Gastrocnemius medialis (tissue), 4 donors: Measurements from ENCODE around the gene SYT1. TPM values are rescaled to one million over a fixed set of nuclear protein-coding genes. Genes with fewer than 3 reads are reported as not detected.

Experiments used
- ATAC-seq, 2 donors: fragments of 150-250 bp; one replicate each; pipeline ENCODE4 v1.9.1; 2016
- DNase-seq, 2 donors: peaks; one replicate each; pipeline ENCODE4 v3.0.0-alpha.2; 2019
- H3K27ac ChIP-seq, 4 donors: fragments of 200-600 bp; sonication (generic); 1 replicate in 1 of 4; 2 replicates in 3 of 4; pipeline ENCODE4 v1.5.1; 2016 to 2018; ENCODE audit warnings: mild to moderate bottlenecking in 2 of 4, moderate library complexity in 1 of 4
- H3K27me3 ChIP-seq, 3 donors: fragments of 200-600 bp; sonication (generic) in 2 of 3; 1 replicate in 1 of 3; 2 replicates in 2 of 3; pipeline versions ENCODE4 v1.5.1 to v1.6.0; 2016 to 2019; ENCODE audit warnings: mild to moderate bottlenecking in 1 of 3, moderate library complexity in 1 of 3
- H3K36me3 ChIP-seq, 2 donors: fragments of 200-600 bp; sonication (generic) in 1 of 2; one replicate each; pipeline ENCODE4 v1.5.1; 2017 to 2018
- H3K4me1 ChIP-seq, 2 donors: fragments of 200-600 bp; sonication (generic) in 1 of 2; one replicate each; pipeline ENCODE4 v1.5.1; 2016 to 2017; ENCODE audit warnings: mild to moderate bottlenecking in 2 of 2
- H3K4me3 ChIP-seq, 4 donors: fragments of 200-600 bp; sonication (generic) in 3 of 4; 1 replicate in 1 of 4; 2 replicates in 3 of 4; pipeline ENCODE4 v1.5.1; 2016 to 2019; ENCODE audit warnings: mild to moderate bottlenecking in 2 of 4
- H3K9me3 ChIP-seq, 3 donors: fragments of 200-600 bp; sonication (generic) in 2 of 3; 1 replicate in 1 of 3; 2 replicates in 2 of 3; pipeline ENCODE4 v1.5.1; 2016 to 2019
- POLR2A ChIP-seq, 2 donors: fragments of 450-650 bp; IDR thresholded peaks; one replicate each; pipeline ENCODE4 v1.6.1; 2017; ENCODE audit warnings: antibody characterized with exemption in 2 of 2, mild to moderate bottlenecking in 2 of 2, moderate library complexity in 2 of 2
- in situ Hi-C, 4 donors: fragments of 200-750 bp; cut with MboI; loops; one replicate each; pipeline versions ENCODE4 v1.15.0 to v1.8.0; 2017; ENCODE audit warnings: low sequenced_read_pairs in 4 of 4
- intact Hi-C: fragments of 100-400 bp; cut with DNase I; formaldehyde crosslinking; loops from one replicate; pipeline ENCODE4 v1.15.1; 2023; ENCODE audit warnings: low total_unique reads
- total RNA-seq, 4 donors: library from RNA; depleted of rRNA; stranded (reverse); fragments of >200 nt; gene quantifications; one replicate each; pipeline versions ENCODE4 v1.1.0 to v1.2.3, GENCODE V29; 2016
- TF ChIP-seq, protein P1 (sequence below), 5 experiments: fragments of 450-650 bp in 3 of 5; fragments of 200-600 bp in 2 of 5; sonication (generic) in 2 of 5; IDR thresholded peaks in 4 of 5; conservative IDR thresholded peaks in 1 of 5; 1 replicate in 4 of 5; 2 replicates in 1 of 5; pipeline ENCODE4 v1.5.1; 2016 to 2019; ENCODE audit warnings: antibody characterized with exemption in 5 of 5, mild to moderate bottlenecking in 3 of 5, moderate library complexity in 3 of 5

The SYT1 gene
- total RNA-seq, 4 donors from 2014 or later, result 0.13 to 0.88 TPM; not detected in 2

- Histone ChIP-seq H3K4me3 (no peak overlapping the region), H3K9me3 (no peaks in the 10 kb centered on the region), H3K36me3 (no peaks in the 10 kb centered on the region), H3K27ac (no peak overlapping the region), H3K27me3 (no peaks in the 10 kb centered on the region), H3K4me1 (no peaks in the 10 kb centered on the region)
- DNase-seq, result no peak
- in situ Hi-C loops (no loop called here), intact Hi-C loops (no loop called here)
- no peak for TF ChIP-seq POLR2A (IDR thresholded peaks at IDR 0.05)
- TF ChIP-seq, protein P1, sequence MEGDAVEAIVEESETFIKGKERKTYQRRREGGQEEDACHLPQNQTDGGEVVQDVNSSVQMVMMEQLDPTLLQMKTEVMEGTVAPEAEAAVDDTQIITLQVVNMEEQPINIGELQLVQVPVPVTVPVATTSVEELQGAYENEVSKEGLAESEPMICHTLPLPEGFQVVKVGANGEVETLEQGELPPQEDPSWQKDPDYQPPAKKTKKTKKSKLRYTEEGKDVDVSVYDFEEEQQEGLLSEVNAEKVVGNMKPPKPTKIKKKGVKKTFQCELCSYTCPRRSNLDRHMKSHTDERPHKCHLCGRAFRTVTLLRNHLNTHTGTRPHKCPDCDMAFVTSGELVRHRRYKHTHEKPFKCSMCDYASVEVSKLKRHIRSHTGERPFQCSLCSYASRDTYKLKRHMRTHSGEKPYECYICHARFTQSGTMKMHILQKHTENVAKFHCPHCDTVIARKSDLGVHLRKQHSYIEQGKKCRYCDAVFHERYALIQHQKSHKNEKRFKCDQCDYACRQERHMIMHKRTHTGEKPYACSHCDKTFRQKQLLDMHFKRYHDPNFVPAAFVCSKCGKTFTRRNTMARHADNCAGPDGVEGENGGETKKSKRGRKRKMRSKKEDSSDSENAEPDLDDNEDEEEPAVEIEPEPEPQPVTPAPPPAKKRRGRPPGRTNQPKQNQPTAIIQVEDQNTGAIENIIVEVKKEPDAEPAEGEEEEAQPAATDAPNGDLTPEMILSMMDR (IDR thresholded peaks at IDR 0.05 in 4 of 5, conservative IDR thresholded peaks at IDR 0.05 in 1 of 5), result no peak
- ATAC-seq, result no peak
Observed at GRCh38 chr12:79247494-79247893, 382.9 kb downstream of the SYT1 start.

DNA sequence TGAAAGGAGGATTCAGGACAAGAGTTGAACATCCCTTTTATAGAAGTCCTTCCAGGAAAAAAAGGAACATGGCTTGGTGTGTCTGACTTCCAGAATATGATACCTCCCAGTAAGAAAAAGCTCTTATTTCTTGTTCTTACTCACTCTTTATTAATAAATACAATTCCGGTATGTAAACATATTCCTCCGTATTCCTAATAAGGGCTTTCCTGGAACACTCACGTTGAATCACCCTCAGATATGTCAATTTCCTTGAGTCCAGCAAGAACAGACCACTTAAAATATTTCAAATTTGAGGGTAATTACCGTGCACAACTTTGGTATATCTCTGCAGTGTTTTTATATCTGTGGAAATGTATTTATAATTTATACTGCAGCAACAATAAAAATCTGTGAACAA, 385.6 kb downstream of the SYT1 start:
- intact Hi-C loops (no loop called here), in situ Hi-C loops (no loop called here)
- TF ChIP-seq, protein P1 (IDR thresholded peaks at IDR 0.05 in 4 of 5, conservative IDR thresholded peaks at IDR 0.05 in 1 of 5), result no peak
- TF ChIP-seq POLR2A (IDR thresholded peaks at IDR 0.05), result no peak
- Histone ChIP-seq H3K4me3 (no peak overlapping the region), H3K9me3 (no peaks in the 10 kb centered on the region), H3K27me3 (no peaks in the 10 kb centered on the region), H3K4me1 (no peaks in the 10 kb centered on the region), H3K27ac (no peak overlapping the region), H3K36me3 (no peaks in the 10 kb centered on the region)
- DNase-seq (no peak), ATAC-seq (no peak)

GRCh38 chr12:79250960-79251755, 386.6 kb downstream of the SYT1 start:
- no peak for ATAC-seq
- Histone ChIP-seq H3K4me3 (no peak overlapping the region), H3K27ac (no peak overlapping the region), H3K27me3 (no peaks in the 10 kb centered on the region), H3K4me1 (no peaks in the 10 kb centered on the region), H3K9me3 (no peaks in the 10 kb centered on the region), H3K36me3 (no peaks in the 10 kb centered on the region)
- TF ChIP-seq POLR2A (IDR thresholded peaks at IDR 0.05), result no peak
- TF ChIP-seq, protein P1 (IDR thresholded peaks at IDR 0.05 in 4 of 5, conservative IDR thresholded peaks at IDR 0.05 in 1 of 5), result no peak
- in situ Hi-C loops, result no loop called here
- intact Hi-C loops, result no loop called here
- DNase-seq, result no peak

DNA sequence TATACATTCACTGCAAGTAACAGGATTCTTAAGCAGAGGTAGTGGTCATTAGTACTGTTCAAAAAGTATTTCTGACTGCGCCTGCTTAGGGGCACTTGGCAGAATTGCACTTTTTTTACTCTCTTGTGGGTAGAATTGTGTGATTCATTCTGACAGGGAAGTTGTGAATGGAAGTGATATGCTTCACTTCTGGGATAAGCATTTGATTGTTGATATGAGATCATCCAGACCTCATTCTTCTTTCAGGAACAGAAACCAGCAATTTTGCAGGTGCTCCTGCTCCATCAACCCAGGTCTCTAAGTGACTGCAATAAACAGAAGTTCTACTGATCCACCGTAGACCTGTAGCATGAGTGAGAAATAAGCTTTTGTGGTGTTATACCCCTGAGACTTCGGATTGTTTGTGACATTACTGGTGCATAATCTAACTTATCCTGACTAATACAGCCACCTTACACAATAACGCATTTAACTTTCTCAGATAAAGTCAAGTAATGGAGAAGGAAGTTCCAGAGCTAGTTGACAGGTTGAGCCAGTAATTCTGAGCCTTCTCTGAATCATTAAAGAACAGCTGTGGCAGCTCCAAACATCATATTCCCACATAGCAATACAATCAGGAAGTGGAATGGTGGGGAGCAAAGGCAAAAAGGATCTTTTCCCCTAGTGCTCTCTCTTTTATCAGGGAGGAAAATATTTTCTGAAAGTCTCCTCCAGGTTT, 387.9 kb downstream of the SYT1 start:
- in situ Hi-C loops (no loop called here), intact Hi-C loops (no loop called here)
- H3K4me3 ChIP-seq, result no peak overlapping the region
- no peaks in the 10 kb centered on the region for H3K27me3 ChIP-seq
- DNase-seq (no peak), ATAC-seq (no peak)
- no peaks in the 10 kb centered on the region for H3K36me3 ChIP-seq
- no peaks in the 10 kb centered on the region for H3K4me1 ChIP-seq
- H3K9me3 ChIP-seq, result no peaks in the 10 kb centered on the region
- H3K27ac ChIP-seq, result no peak overlapping the region
- TF ChIP-seq, protein P1 (IDR thresholded peaks at IDR 0.05 in 4 of 5, conservative IDR thresholded peaks at IDR 0.05 in 1 of 5), result no peak
- TF ChIP-seq POLR2A (IDR thresholded peaks at IDR 0.05), result no peak
